Stimulated activated CD4-positive, alpha-beta T cell treated with anti-CD3 and anti-CD28 coated beads, Interleukin-2, amount 100 ng/mL, for 4 hours (primary cell): ENCODE results near the gene PLB1.

Experiments
- DNase-seq: peaks from one replicate; pipeline ENCODE4 v3.0.0-alpha.2; 2020; ENCODE audit warnings: low read depth

The PLB1 gene

GRCh38 chr2:28668106-28668814 lies 172.4 kb downstream of the PLB1 start:
- DNase-seq: no peak

GRCh38 chr2:28668880-28669279 lies 173.0 kb downstream of the PLB1 start:
- DNase-seq: no peak

GRCh38 chr2:28670856-28671255 lies 175.0 kb downstream of the PLB1 start:
- DNase-seq: no peak

GRCh38 chr2:28673338-28673737 lies 177.5 kb downstream of the PLB1 start:
- no peak for DNase-seq

- no peak for DNase-seq
These were observed 178.3 kb downstream of the PLB1 start for GRCh38 chr2:28674062-28674712.

- DNase-seq: no peak
These were observed 178.8 kb downstream of the PLB1 start for GRCh38 chr2:28674713-28675068.

GRCh38 chr2:28676152-28676835 lies 180.4 kb downstream of the PLB1 start:
- no peak for DNase-seq

GRCh38 chr2:28678175-28678855 lies 182.5 kb downstream of the PLB1 start:
- no peak for DNase-seq

GRCh38 chr2:28678944-28679343 lies 183.1 kb downstream of the PLB1 start:
- no peak for DNase-seq

- DNase-seq: no peak
These were observed 184.8 kb downstream of the PLB1 start for GRCh38 chr2:28680657-28681056.

- peak; percentile 46 for DNase-seq
These were observed 185.3 kb downstream of the PLB1 start for GRCh38 chr2:28681158-28681571.

GRCh38 chr2:28681606-28682005 lies 185.7 kb downstream of the PLB1 start:
- no peak for DNase-seq

GRCh38 chr2:28683100-28683706 lies 187.3 kb downstream of the PLB1 start:
- no peak for DNase-seq

GRCh38 chr2:28684142-28684858 lies 188.4 kb downstream of the PLB1 start:
- DNase-seq: no peak

GRCh38 chr2:28687171-28687570 lies 191.3 kb downstream of the PLB1 start:
- DNase-seq: no peak

GRCh38 chr2:28687640-28688385 lies 192.0 kb downstream of the PLB1 start:
- DNase-seq: no peak

- DNase-seq: no peak
These were observed 193.0 kb downstream of the PLB1 start for GRCh38 chr2:28688818-28689217.

GRCh38 chr2:28689771-28690170 lies 193.9 kb downstream of the PLB1 start:
- no peak for DNase-seq

GRCh38 chr2:28692411-28692810 lies 196.6 kb downstream of the PLB1 start:
- no peak for DNase-seq

GRCh38 chr2:28693223-28693622 lies 197.4 kb downstream of the PLB1 start:
- DNase-seq: no peak
